Upper lobe of right lung (tissue), 1 donor: ENCODE measurements around the gene NUPR1. TPM values are rescaled to one million over a fixed set of nuclear protein-coding genes. Genes with fewer than 3 reads are reported as not detected.

ENCODE experiments used
- ATAC-seq: fragments of 200-7000 bp; cut with Tn5 transposase; one replicate; pipeline ENCODE4 v1.9.1; 2020; ENCODE audit warnings: mild to moderate bottlenecking, moderate library complexity
- DNase-seq: peaks from one replicate; pipeline ENCODE4 v3.0.0-alpha.2; 2020
- H3K27ac ChIP-seq: fragments of 200-600 bp; one replicate; pipeline ENCODE4 v1.8.0; 2022
- H3K27me3 ChIP-seq: fragments of 200-600 bp; one replicate; pipeline ENCODE4 v1.8.0; 2022; ENCODE audit warnings: mild to moderate bottlenecking
- H3K36me3 ChIP-seq: fragments of 200-600 bp; one replicate; pipeline ENCODE4 v1.8.0; 2022
- H3K4me1 ChIP-seq: fragments of 200-600 bp; one replicate; pipeline ENCODE4 v1.8.0; 2022
- H3K4me3 ChIP-seq: fragments of 200-600 bp; one replicate; pipeline ENCODE4 v1.8.0; 2022; ENCODE audit warnings: mild to moderate bottlenecking
- H3K9me3 ChIP-seq: fragments of 200-600 bp; one replicate; pipeline ENCODE4 v1.8.0; 2022
- intact Hi-C: fragments of 100-400 bp; cut with DNase I; formaldehyde crosslinking; loops from one replicate; pipeline ENCODE4 v1.11.0; 2022
- total RNA-seq: library from RNA; stranded (reverse); fragmentation: NEBNext Ultra II Directional; extraction: Animal tissue kit (Norgen Biotek cat#: 25700); gene quantifications from one replicate; pipeline ENCODE4 v1.2.1, GENCODE V29; 2021
- TF ChIP-seq, protein P1 (sequence below): fragments of 200-600 bp; IDR thresholded peaks from one replicate; pipeline ENCODE4 v1.8.0; 2022; ENCODE audit warnings: antibody characterized with exemption
- donor health status: DM: no; HTN: yes; CAD: no; lungs with severe emphysema.

Gene NUPR1
- total RNA-seq, 1 donor from 2014 or later, result 291 TPM

DNA sequence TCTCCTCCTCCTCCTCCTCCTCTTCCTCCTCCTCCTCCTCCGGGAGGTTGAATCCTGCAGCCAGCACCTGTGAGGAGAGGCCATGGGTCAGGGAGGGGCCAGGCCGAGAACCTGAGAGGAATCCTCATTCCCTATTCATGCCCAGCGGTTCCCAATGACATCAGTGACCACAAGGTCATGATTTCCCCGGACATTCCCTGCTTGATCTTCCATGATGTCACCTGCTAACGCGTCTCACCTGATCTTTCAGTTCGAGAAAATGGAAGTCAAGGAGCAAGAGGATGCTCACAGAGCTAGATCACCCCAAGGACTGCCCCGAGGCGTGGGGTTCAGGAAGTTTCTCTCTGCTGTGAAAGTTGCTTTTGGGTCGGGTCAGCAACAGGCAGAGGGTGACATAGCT is 38.9 kb downstream of the NUPR1 start:
- Histone ChIP-seq H3K9me3 (no peaks in the 10 kb centered on the region), H3K36me3 (no peaks in the 10 kb centered on the region), H3K4me3 (no peak overlapping the region), H3K4me1 (no peaks in the 10 kb centered on the region), H3K27me3 (no peaks in the 10 kb centered on the region), H3K27ac (no peak overlapping the region)
- no peak for DNase-seq
- intact Hi-C loops, result loop anchor here (10.0 kb wide), 1 partner anchor 45 kb away; no protein-coding TSS in a partner anchor
- TF ChIP-seq, protein P1, sequence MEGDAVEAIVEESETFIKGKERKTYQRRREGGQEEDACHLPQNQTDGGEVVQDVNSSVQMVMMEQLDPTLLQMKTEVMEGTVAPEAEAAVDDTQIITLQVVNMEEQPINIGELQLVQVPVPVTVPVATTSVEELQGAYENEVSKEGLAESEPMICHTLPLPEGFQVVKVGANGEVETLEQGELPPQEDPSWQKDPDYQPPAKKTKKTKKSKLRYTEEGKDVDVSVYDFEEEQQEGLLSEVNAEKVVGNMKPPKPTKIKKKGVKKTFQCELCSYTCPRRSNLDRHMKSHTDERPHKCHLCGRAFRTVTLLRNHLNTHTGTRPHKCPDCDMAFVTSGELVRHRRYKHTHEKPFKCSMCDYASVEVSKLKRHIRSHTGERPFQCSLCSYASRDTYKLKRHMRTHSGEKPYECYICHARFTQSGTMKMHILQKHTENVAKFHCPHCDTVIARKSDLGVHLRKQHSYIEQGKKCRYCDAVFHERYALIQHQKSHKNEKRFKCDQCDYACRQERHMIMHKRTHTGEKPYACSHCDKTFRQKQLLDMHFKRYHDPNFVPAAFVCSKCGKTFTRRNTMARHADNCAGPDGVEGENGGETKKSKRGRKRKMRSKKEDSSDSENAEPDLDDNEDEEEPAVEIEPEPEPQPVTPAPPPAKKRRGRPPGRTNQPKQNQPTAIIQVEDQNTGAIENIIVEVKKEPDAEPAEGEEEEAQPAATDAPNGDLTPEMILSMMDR, result no peak
- no peak for ATAC-seq

DNA sequence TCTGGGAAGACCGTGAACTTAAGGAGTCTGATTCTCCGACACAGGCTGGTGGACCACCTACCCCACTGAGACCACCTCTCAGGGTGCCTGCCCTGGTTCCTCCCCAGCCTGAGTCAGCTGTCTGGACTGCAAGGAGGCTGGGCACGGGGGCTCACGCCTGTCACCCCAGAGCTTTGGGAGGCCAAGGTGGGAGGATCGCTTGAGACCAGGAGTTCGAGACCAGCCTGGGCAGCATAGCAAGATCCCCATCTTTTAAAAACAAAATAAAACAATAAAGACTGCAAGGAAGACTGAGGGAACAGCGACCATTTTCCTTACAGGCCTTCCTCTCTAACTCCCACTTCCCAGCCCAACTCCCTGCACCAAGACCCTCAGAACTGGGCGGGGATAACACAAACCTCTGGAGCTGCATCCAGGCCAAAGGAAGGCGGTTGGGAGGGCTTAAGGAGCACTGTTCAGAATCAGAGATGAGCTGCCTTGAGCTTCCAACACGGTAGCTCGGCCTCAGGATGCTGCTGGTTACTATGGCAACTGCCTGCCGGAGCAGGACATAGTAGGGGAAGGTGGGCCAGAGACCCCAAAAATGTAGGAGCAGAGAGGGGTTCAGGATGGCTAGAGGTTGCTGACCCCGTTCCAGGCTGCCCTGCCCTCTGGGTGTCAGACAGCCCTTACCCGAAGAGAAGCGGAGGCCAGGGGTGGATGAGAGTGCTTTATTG is 40.0 kb downstream of the NUPR1 start:
- H3K36me3 ChIP-seq, result no peaks in the 10 kb centered on the region
- H3K4me3 ChIP-seq, result no peak overlapping the region
- H3K27ac ChIP-seq, result no peak overlapping the region
- TF ChIP-seq, protein P1, result no peak
- no peaks in the 10 kb centered on the region for H3K4me1 ChIP-seq
- intact Hi-C loops, result loop anchor here (10.0 kb wide), 1 partner anchor 46 kb away; no protein-coding TSS in a partner anchor
- no peaks in the 10 kb centered on the region for H3K27me3 ChIP-seq
- DNase-seq (no peak), ATAC-seq (no peak)
- no peaks in the 10 kb centered on the region for H3K9me3 ChIP-seq

DNA sequence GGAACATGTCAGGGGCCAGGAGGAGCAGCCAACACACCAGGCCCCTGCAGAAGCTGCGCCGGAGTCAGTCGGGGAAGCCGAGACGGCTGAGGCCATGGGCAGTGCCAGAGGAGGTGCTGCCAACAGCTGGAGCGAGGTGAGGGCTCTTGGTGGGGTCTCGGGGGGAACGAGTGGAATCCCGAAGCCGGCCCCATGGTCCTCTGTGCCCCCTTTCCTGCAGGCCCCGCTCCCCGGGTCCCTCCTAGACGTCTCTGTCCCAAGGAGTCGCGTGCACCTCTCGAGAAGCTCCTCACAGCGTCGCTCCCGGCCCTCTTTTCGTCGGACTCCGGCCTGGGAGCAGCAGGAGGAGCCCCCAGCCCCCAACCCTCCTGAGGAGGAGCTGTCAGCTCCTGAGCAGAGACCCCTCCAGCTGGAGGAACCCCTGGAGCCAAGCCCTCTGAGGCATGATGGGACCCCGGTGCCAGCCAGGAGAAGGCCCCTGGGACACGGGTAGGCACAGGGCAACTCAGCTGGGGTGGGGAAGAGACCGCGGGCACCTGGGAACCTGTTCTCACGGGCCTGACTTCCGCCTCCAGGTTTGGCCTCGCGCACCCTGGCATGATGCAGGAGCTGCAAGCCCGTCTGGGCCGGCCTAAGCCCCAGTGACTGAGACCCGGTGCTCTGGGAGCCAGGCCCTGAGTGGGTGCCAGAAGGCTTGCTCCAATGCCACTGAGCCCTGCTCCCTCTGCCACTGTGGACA is 40.7 kb downstream of the NUPR1 start:
- H3K9me3 ChIP-seq, result no peaks in the 10 kb centered on the region
- intact Hi-C loops, result loop anchor here (10.0 kb wide), 1 partner anchor 47 kb away; no protein-coding TSS in a partner anchor
- H3K27ac ChIP-seq, result no peak overlapping the region
- ATAC-seq, result no peak
- no peaks in the 10 kb centered on the region for H3K36me3 ChIP-seq
- H3K4me3 ChIP-seq, result no peak overlapping the region
- TF ChIP-seq, protein P1, result no peak
- no peaks in the 10 kb centered on the region for H3K27me3 ChIP-seq
- no peaks in the 10 kb centered on the region for H3K4me1 ChIP-seq
- no peak for DNase-seq

DNA sequence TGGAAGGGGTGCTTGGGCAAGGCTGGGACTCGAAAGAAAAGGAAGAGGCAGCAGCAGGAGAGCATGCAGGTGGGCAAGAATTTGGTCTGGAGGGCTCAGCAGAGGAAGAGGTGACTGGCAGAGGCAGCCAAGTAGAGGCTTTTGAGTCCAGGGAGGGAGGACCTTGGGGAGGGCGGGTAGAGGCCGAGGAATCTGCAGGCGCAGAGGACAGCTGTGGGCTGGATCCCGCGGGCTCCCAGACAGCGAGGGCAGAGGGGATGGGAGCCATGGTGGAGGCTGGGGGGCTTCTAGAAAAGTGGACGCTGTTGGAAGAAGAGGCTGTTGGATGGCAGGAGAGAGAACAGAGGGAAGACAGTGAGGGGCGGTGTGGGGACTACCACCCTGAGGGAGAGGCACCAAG is 41.4 kb downstream of the NUPR1 start:
- DNase-seq, result no peak
- ATAC-seq, result no peak
- intact Hi-C loops, result loop anchor here (10.0 kb wide), 1 partner anchor 47 kb away; no protein-coding TSS in a partner anchor

DNA sequence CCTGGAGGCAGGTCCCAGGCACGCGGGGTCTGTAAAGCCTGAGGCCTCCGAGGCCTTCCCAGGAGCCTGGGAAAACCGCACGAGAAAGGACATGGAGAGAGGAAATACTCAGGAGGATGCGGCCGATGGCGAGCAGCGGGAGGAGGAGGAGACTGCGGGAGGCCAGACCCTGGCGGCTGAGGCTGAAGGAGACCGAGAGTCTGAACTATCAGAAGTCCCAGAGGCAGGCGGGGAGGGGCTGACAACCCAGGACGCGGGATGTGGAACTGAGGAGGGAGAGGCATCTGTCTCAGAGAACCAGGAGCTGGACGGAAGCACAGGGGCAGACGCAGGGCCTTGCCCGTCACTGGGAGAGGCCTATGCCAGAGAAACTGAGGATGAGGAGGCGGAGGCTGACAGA is 41.9 kb downstream of the NUPR1 start:
- H3K36me3 ChIP-seq, result no peaks in the 10 kb centered on the region
- H3K9me3 ChIP-seq, result no peaks in the 10 kb centered on the region
- DNase-seq (no peak), ATAC-seq (no peak)
- TF ChIP-seq, protein P1, result no peak
- H3K4me3 ChIP-seq, result no peak overlapping the region
- intact Hi-C loops, result loop anchor here (10.0 kb wide), 1 partner anchor 48 kb away; no protein-coding TSS in a partner anchor
- no peaks in the 10 kb centered on the region for H3K27me3 ChIP-seq
- H3K27ac ChIP-seq, result no peak overlapping the region
- no peaks in the 10 kb centered on the region for H3K4me1 ChIP-seq

More for the DNA sequence above, 41.4 kb downstream of the NUPR1 start:
- Histone ChIP-seq H3K4me1 (no peaks in the 10 kb centered on the region), H3K27ac (no peak overlapping the region), H3K4me3 (no peak overlapping the region), H3K9me3 (no peaks in the 10 kb centered on the region), H3K36me3 (no peaks in the 10 kb centered on the region), H3K27me3 (no peaks in the 10 kb centered on the region)
- TF ChIP-seq, protein P1, result no peak
